Fibroblast of lung (primary cell): ENCODE results near the gene MTR. TPM values are rescaled to one million over a fixed set of nuclear protein-coding genes. Genes with fewer than 3 reads are reported as not detected.

Experiments
- DNase-seq, 2 donors: peaks; one replicate each; pipeline versions ENCODE4 v3.0.0 to v3.0.0-alpha.2; 2010; ENCODE audit warnings: low read depth in 2 of 2
- H2AFZ ChIP-seq: 2 replicates; pipeline ENCODE4 v1.5.1; 2012; ENCODE audit warnings: low read length, control low read depth, inconsistent platforms
- H3K27ac ChIP-seq: 2 replicates; pipeline ENCODE4 v1.5.1; 2011; ENCODE audit warnings: low read length, control low read depth; ENCODE audit not compliant: insufficient read depth
- H3K27me3 ChIP-seq: 2 replicates; pipeline ENCODE4 v1.5.1; 2011; ENCODE audit warnings: mild to moderate bottlenecking, low read length; ENCODE audit not compliant: control insufficient read depth, insufficient read depth
- H3K36me3 ChIP-seq: 2 replicates; pipeline ENCODE4 v1.5.1; 2011; ENCODE audit warnings: low read length; ENCODE audit not compliant: control insufficient read depth, insufficient read depth
- H3K4me1 ChIP-seq: 2 replicates; pipeline ENCODE4 v1.5.1; 2011; ENCODE audit warnings: low read length; ENCODE audit not compliant: control insufficient read depth, insufficient read depth; ENCODE audit errors: extremely low read depth
- H3K4me2 ChIP-seq: 2 replicates; pipeline ENCODE4 v1.5.1; 2011; ENCODE audit warnings: low read length, control low read depth; ENCODE audit not compliant: insufficient read depth; ENCODE audit errors: extremely low read depth
- H3K4me3 ChIP-seq, 4 experiments: fragments of 200-600 bp in 1 of 4; sonication (generic) in 1 of 4; replicated peaks in 1 of 4; 2 replicates each; pipeline ENCODE4 v1.5.1; 2011 to 2016; ENCODE audit warnings: low read length in 4 of 4, low read depth in 3 of 4, mild to moderate bottlenecking in 3 of 4, control low read depth in 2 of 4, inconsistent platforms in 1 of 4, mixed read lengths in 1 of 4; ENCODE audit not compliant: insufficient read depth in 1 of 4; ENCODE audit errors: control extremely low read depth in 1 of 4
- H3K79me2 ChIP-seq: 2 replicates; pipeline ENCODE4 v1.5.1; 2012; ENCODE audit warnings: mild to moderate bottlenecking, low read length, inconsistent platforms; ENCODE audit not compliant: control insufficient read depth, insufficient read depth
- H3K9ac ChIP-seq: 2 replicates; pipeline ENCODE4 v1.5.1; 2011; ENCODE audit warnings: mild to moderate bottlenecking, low read length, control low read depth; ENCODE audit not compliant: insufficient read depth
- H3K9me3 ChIP-seq: 2 replicates; pipeline ENCODE4 v1.5.1; 2012; ENCODE audit warnings: low read depth, low read length; ENCODE audit not compliant: control insufficient read depth, insufficient read depth
- H4K20me1 ChIP-seq: 2 replicates; pipeline ENCODE4 v1.5.1; 2011; ENCODE audit warnings: low read length; ENCODE audit not compliant: control insufficient read depth, insufficient read depth; ENCODE audit errors: extremely low read depth
- CTCF ChIP-seq, 2 donors: IDR thresholded peaks in 1 of 2; conservative IDR thresholded peaks in 1 of 2; 1 replicate in 1 of 2; 2 replicates in 1 of 2; pipeline ENCODE4 v1.5.1; 2011 to 2012; ENCODE audit warnings: low read length in 2 of 2, control low read depth in 1 of 2, inconsistent platforms in 1 of 2, low read depth in 1 of 2, mild to moderate bottlenecking in 1 of 2
- EZH2 ChIP-seq: IDR thresholded peaks from 2 replicates; pipeline ENCODE4 v1.5.1; 2012; ENCODE audit warnings: low read length, control low read depth, mild to moderate bottlenecking; ENCODE audit errors: missing control alignments
- polyA plus RNA-seq, 2 donors: library from polyadenylated mRNA; depleted of rRNA in 1 of 2; stranded (reverse) in 1 of 2; unstranded in 1 of 2; fragments of >200 nt; gene quantifications; 2 replicates each; pipeline ENCODE4 v1.2.1, GENCODE V29; 2011 to 2012; ENCODE audit warnings: missing spikeins in 1 of 2
- total RNA-seq: library from RNA; depleted of rRNA; stranded (reverse); fragments of >200 nt; gene quantifications from 2 replicates; pipeline ENCODE4 v1.2.1, GENCODE V29; 2014

Gene MTR
- total and polyA plus RNA-seq, 2 donors (not counting 1 experiment from before 2014, with no cell fraction given), result 20.0 to 32.2 TPM

GRCh38 chr1:236862219-236862591 is 67.1 kb downstream of the MTR start:
- Histone ChIP-seq H3K79me2 (no peaks in the 10 kb centered on the region), H3K36me3 (peaks cover 3% of the 10 kb centered on the region), H2AFZ (no peak overlapping the region), H3K4me1 (no peaks in the 10 kb centered on the region), H3K27ac (no peak overlapping the region), H3K4me2 (no peak overlapping the region), H3K9me3 (no peaks in the 10 kb centered on the region), H3K4me3 (no peak overlapping the region), H3K9ac (no peak overlapping the region), H3K27me3 (no peaks in the 10 kb centered on the region), H4K20me1 (no peaks in the 10 kb centered on the region)
- TF ChIP-seq EZH2, result no peak
- no peak for TF ChIP-seq CTCF (conservative IDR thresholded peaks at IDR 0.05 in 1 of 2, IDR thresholded peaks at IDR 0.05 in 1 of 2; ENCODE audit: low read depth in 1 of 2, low read length in 2 of 2)
- no peak for DNase-seq

GRCh38 chr1:236862615-236863211 is 67.6 kb downstream of the MTR start:
- H3K27ac ChIP-seq, result no peak overlapping the region
- no peak overlapping the region for H2AFZ ChIP-seq
- DNase-seq, result no peak
- H3K9ac ChIP-seq, result no peak overlapping the region
- no peaks in the 10 kb centered on the region for H3K79me2 ChIP-seq
- H3K4me1 ChIP-seq, result no peaks in the 10 kb centered on the region
- H3K27me3 ChIP-seq, result no peaks in the 10 kb centered on the region
- no peaks in the 10 kb centered on the region for H4K20me1 ChIP-seq
- no peaks in the 10 kb centered on the region for H3K9me3 ChIP-seq
- no peak overlapping the region for H3K4me3 ChIP-seq
- H3K36me3 ChIP-seq, result peaks cover 3% of the 10 kb centered on the region
- TF ChIP-seq EZH2 (no peak), CTCF (conservative IDR thresholded peaks at IDR 0.05 in 1 of 2, IDR thresholded peaks at IDR 0.05 in 1 of 2; ENCODE audit: low read depth in 1 of 2, low read length in 2 of 2) (no peak)
- no peak overlapping the region for H3K4me2 ChIP-seq

- Histone ChIP-seq H3K9ac (no peak overlapping the region), H3K4me3 (no peak overlapping the region), H3K36me3 (peaks cover 3% of the 10 kb centered on the region), H3K27me3 (no peaks in the 10 kb centered on the region), H3K4me2 (no peak overlapping the region), H3K27ac (no peak overlapping the region), H4K20me1 (no peaks in the 10 kb centered on the region), H3K9me3 (no peaks in the 10 kb centered on the region), H3K79me2 (no peaks in the 10 kb centered on the region), H2AFZ (no peak overlapping the region), H3K4me1 (no peaks in the 10 kb centered on the region)
- DNase-seq, result no peak
- TF ChIP-seq CTCF (conservative IDR thresholded peaks at IDR 0.05 in 1 of 2, IDR thresholded peaks at IDR 0.05 in 1 of 2; ENCODE audit: low read depth in 1 of 2, low read length in 2 of 2) (no peak), EZH2 (no peak)
Measured at GRCh38 chr1:236864211-236864610, 69.1 kb downstream of the MTR start.
